SK-N-SH (cell line): ENCODE data around the gene PDE4B.

ENCODE experiments used
- FOXM1 ChIP-seq: IDR thresholded peaks from 2 replicates; pipeline ENCODE4 v1.4.0; 2012; ENCODE audit warnings: low read depth, mild to moderate bottlenecking
- GABPA ChIP-seq: IDR thresholded peaks from 2 replicates; pipeline ENCODE4 v1.4.0; 2012; ENCODE audit warnings: low read depth, mild to moderate bottlenecking
- JUND ChIP-seq: IDR thresholded peaks from 2 replicates; pipeline ENCODE4 v1.4.0; 2012
- SMC3 ChIP-seq: IDR thresholded peaks from 2 replicates; pipeline ENCODE4 v1.6.1; 2012; ENCODE audit warnings: low read depth, low read length, improper control_type of control experiment
- TF ChIP-seq, protein P1 (sequence below): fragments of 200-600 bp; sonication (generic); IDR thresholded peaks from 2 replicates; pipeline ENCODE4 v1.6.1; 2017; ENCODE audit warnings: antibody characterized with exemption, mild to moderate bottlenecking, moderate library complexity

DNA sequence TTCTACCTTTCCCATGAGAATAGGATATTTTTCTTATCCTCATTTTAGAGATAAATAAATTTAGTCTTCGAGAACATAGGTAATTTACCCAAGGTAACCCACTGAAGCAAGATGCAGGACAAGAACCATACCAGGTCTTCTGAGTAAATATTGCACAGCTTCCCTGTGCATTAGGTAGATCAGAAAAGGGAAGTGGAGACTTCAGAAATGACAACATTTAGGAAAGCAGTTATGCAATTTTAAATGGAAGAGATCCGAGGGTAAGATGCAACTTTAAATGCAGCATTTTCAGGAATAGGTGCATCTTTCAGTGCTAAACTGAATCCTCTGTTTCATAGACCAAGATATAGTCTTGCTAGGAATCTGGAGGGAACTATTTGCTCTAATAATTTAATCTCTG, 534.9 kb downstream of the PDE4B start:
- TF ChIP-seq, protein P1, sequence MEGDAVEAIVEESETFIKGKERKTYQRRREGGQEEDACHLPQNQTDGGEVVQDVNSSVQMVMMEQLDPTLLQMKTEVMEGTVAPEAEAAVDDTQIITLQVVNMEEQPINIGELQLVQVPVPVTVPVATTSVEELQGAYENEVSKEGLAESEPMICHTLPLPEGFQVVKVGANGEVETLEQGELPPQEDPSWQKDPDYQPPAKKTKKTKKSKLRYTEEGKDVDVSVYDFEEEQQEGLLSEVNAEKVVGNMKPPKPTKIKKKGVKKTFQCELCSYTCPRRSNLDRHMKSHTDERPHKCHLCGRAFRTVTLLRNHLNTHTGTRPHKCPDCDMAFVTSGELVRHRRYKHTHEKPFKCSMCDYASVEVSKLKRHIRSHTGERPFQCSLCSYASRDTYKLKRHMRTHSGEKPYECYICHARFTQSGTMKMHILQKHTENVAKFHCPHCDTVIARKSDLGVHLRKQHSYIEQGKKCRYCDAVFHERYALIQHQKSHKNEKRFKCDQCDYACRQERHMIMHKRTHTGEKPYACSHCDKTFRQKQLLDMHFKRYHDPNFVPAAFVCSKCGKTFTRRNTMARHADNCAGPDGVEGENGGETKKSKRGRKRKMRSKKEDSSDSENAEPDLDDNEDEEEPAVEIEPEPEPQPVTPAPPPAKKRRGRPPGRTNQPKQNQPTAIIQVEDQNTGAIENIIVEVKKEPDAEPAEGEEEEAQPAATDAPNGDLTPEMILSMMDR, result no peak
- TF ChIP-seq GABPA (no peak), SMC3 (no peak), JUND (no peak), FOXM1 (no peak)
